ENCODE measurements around the gene MTUS2. TPM values are rescaled to one million over a fixed set of nuclear protein-coding genes. Genes with fewer than 3 reads are reported as not detected.

MTUS2 gene
- total RNA-seq, 1 experiment from 2014 or later: not detected

GRCh38 chr13:28831117-28831516 is 11.0 kb downstream of the MTUS2 start:
- Histone ChIP-seq H2AFZ (ENCODE audit: low read length) (no peak overlapping the region), H3K36me3 (ENCODE audit: low read depth, low read length) (no peaks in the 10 kb centered on the region), H3K4me2 (ENCODE audit: low read length) (no peak overlapping the region), H3K9me3 (ENCODE audit: low read length) (peaks cover 13% of the 10 kb centered on the region), H3K4me3 (ENCODE audit: low read length) (no peak overlapping the region), H4K20me1 (ENCODE audit: low read length) (no peaks in the 10 kb centered on the region), H3K4me1 (ENCODE audit: insufficient read depth, low read length) (no peaks in the 10 kb centered on the region), H3K79me2 (ENCODE audit: low read length) (no peaks in the 10 kb centered on the region), H3F3A (ENCODE audit: low read length, unreplicated experiment) (no peaks in the 10 kb centered on the region), H3K27ac (ENCODE audit: low read length) (no peak overlapping the region), H3K9ac (ENCODE audit: low read length) (no peak overlapping the region), H3K9me2 (replicated peaks; ENCODE audit: low read length) (no peaks in the 10 kb centered on the region), H3K27me3 (ENCODE audit: low read length) (no peaks in the 10 kb centered on the region)
- ChIA-PET POLR2A (ENCODE audit: unreplicated experiment) (no interaction called here), CTCF (no interaction called here)
- ATAC-seq (no peak), DNase-seq (no peak)
- TF ChIP-seq CTCF (conservative IDR thresholded peaks at IDR 0.05; ENCODE audit: low read depth, low read length) (no peak), EZH2 (IDR thresholded peaks at IDR 0.05; ENCODE audit: low read length, unreplicated experiment) (no peak), EZH2phosphoT487 (IDR thresholded peaks at IDR 0.05; ENCODE audit: borderline replicate concordance, low read length) (no peak)
- intact Hi-C loops (cut with micrococcal nuclease): no loop called here
- no TSS peak for BruUV-seq (replicated peaks)

DNA sequence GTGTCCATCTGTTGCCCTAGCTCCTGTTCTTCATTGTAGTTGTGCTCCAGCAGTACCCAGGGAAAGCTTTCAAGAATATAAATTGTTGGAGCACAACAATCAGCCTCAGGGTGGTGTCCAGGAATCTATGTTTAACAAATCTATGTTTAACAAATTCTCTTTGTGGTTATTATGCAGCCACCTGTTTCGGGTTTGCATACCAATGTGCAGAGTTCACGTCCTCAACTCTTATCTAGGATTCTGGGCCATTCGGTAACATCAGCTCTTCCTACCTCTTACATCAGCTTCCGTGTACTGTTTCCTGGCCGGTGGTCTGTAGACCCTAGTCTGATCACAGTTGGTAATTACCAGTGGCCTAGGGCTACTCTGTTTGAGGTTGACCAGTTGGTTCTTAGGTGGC is 17.0 kb downstream of the MTUS2 start:
- no peaks in the 10 kb centered on the region for H3K36me3 ChIP-seq (ENCODE audit: low read depth, low read length)
- no TSS peak for BruUV-seq (replicated peaks)
- POLR2A ChIA-PET (ENCODE audit: unreplicated experiment): no interaction called here
- no peaks in the 10 kb centered on the region for H3K9me2 ChIP-seq (replicated peaks; ENCODE audit: low read length)
- no peak overlapping the region for H3K9ac ChIP-seq (ENCODE audit: low read length)
- no peak for TF ChIP-seq EZH2phosphoT487 (IDR thresholded peaks at IDR 0.05; ENCODE audit: borderline replicate concordance, low read length)
- no peak for TF ChIP-seq CTCF (conservative IDR thresholded peaks at IDR 0.05; ENCODE audit: low read depth, low read length)
- no peak for TF ChIP-seq EZH2 (IDR thresholded peaks at IDR 0.05; ENCODE audit: low read length, unreplicated experiment)
- no peak overlapping the region for H3K27ac ChIP-seq (ENCODE audit: low read length)
- no peaks in the 10 kb centered on the region for H3K79me2 ChIP-seq (ENCODE audit: low read length)
- no peak for ATAC-seq
- no peak overlapping the region for H2AFZ ChIP-seq (ENCODE audit: low read length)
- peaks cover 14% of the 10 kb centered on the region for H3K27me3 ChIP-seq (ENCODE audit: low read length)
- no peaks in the 10 kb centered on the region for H3F3A ChIP-seq (ENCODE audit: low read length, unreplicated experiment)
- H3K4me3 ChIP-seq (ENCODE audit: low read length): no peak overlapping the region
- no peak for DNase-seq
- H3K4me2 ChIP-seq (ENCODE audit: low read length): no peak overlapping the region
- CTCF ChIA-PET: no interaction called here
- H3K4me1 ChIP-seq (ENCODE audit: insufficient read depth, low read length): no peaks in the 10 kb centered on the region
- intact Hi-C loops (cut with micrococcal nuclease): no loop called here
- H4K20me1 ChIP-seq (ENCODE audit: low read length): no peaks in the 10 kb centered on the region
- H3K9me3 ChIP-seq (ENCODE audit: low read length): no peaks in the 10 kb centered on the region

DNA sequence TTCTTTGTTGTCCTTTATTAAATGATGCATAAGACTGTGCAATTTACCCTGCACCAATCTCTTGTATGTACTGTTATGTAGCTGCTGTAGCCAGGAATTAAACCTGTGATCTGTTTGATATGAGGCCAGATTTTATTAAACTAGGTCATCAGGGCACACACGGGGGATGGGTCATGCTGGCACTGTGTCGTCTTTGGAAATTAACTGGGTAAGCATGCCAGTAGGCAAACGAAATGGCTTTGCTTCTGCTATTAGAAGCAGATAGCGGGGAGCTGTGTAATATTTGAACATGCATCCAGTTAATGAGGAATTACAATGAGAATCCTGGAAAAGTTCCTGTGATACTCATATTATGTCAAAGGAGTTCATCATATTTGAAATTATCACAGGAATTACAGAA is 23.5 kb downstream of the MTUS2 start:
- BruUV-seq (replicated peaks): no TSS peak
- POLR2A ChIA-PET (ENCODE audit: unreplicated experiment): no interaction called here
- no peak for ATAC-seq
- Histone ChIP-seq H3K27ac (ENCODE audit: low read length) (no peak overlapping the region), H3K4me2 (ENCODE audit: low read length) (no peak overlapping the region), H3K79me2 (ENCODE audit: low read length) (no peaks in the 10 kb centered on the region), H3K9me2 (replicated peaks; ENCODE audit: low read length) (no peaks in the 10 kb centered on the region), H3F3A (ENCODE audit: low read length, unreplicated experiment) (no peaks in the 10 kb centered on the region), H2AFZ (ENCODE audit: low read length) (no peak overlapping the region), H3K4me1 (ENCODE audit: insufficient read depth, low read length) (no peaks in the 10 kb centered on the region), H3K4me3 (ENCODE audit: low read length) (no peak overlapping the region), H4K20me1 (ENCODE audit: low read length) (no peaks in the 10 kb centered on the region), H3K27me3 (ENCODE audit: low read length) (peaks cover 25% of the 10 kb centered on the region), H3K9me3 (ENCODE audit: low read length) (no peaks in the 10 kb centered on the region), H3K36me3 (ENCODE audit: low read depth, low read length) (no peaks in the 10 kb centered on the region), H3K9ac (ENCODE audit: low read length) (no peak overlapping the region)
- TF ChIP-seq EZH2phosphoT487 (IDR thresholded peaks at IDR 0.05; ENCODE audit: borderline replicate concordance, low read length): no peak
- TF ChIP-seq CTCF (conservative IDR thresholded peaks at IDR 0.05; ENCODE audit: low read depth, low read length): no peak
- TF ChIP-seq EZH2 (IDR thresholded peaks at IDR 0.05; ENCODE audit: low read length, unreplicated experiment): no peak
- no peak for DNase-seq
- CTCF ChIA-PET: no interaction called here
- intact Hi-C loops (cut with micrococcal nuclease): no loop called here
